GM10266 (cell line): ENCODE data around the gene GIT1.
A peak's percentile ranks its signal among the peaks of the same experiment; 100 is the strongest.

Experiments
- DNase-seq: peaks from one replicate; pipeline ENCODE4 v3.0.0; 2012; ENCODE audit errors: extremely low spot score
- TF ChIP-seq, protein P1 (sequence below): IDR thresholded peaks from 2 replicates; pipeline ENCODE4 v1.5.1; 2012; ENCODE audit warnings: mild to moderate bottlenecking, low read depth; ENCODE audit not compliant: control insufficient read depth, insufficient read depth; ENCODE audit errors: missing control alignments

Gene GIT1

DNA sequence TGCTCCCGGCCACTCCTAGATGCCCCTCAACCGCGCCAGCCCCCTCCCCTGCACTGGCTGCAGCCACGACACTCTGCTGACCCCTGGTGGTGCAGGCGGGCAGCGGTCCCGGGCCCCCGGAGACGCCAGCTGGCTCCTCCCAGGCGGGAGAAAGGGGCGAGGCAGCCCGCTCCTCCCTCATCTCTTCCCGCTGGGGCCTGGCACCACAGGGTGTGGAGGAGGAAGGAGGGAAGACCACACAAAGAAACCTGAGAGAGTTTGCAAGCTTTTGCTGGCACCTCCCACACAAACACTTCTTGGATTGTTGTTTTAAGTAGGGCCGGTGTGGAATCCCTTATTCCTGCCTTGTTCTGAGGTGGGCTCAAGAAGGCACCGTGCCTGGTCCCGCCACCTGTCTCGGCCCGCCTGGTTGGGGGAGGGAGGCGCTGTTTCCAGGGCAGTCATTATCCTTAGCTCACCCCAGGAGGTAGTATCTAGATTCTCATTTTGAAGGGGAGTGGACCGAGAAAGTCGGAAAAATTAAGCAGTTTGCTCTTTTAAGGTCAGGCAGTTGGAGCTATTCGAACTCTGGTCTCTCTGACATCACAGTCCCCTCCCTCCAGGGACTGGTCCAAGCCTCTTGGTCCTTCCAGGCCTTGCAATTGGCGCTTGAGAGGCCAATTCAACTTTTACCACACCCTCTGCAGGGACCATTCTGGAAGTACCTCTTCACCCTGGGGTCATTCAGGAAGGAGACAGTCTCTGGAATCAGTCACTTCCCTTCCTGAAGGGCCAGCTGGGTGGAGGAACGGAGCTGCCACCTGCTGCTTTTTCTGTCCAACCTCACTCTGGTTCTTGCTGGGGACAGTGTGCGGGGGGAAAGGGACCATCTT, 2.5 kb upstream of the GIT1 start:
- DNase-seq: peak; percentile 94

DNA sequence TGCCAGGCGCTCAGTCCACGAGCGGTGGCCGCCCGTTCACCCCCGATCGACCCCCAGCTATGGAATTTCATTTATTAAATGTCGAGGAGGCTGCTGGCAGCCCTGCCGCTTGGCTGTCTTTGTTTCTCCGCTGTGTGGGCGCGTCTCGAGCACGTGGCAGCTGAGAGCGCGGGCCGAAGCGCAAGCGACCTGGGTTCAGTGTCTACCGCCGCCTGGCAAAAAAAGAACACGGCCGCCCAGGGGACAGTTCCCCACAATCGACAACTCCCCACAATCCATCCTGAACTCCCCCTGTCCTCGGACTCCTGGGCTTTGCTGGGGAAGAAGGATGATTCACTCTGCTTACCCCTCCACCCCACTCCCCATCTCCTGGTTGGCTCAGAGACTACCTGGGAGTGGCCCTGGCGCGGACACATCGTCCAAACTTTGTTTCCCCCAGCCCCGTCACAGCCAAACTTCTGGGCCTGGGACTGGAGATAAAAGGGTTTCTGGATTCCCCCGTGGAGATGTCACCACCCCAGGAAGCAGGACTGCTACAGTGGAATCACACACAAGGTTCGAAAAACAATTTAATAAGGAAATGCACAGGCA, 1.8 kb upstream of the GIT1 start:
- TF ChIP-seq, protein P1, sequence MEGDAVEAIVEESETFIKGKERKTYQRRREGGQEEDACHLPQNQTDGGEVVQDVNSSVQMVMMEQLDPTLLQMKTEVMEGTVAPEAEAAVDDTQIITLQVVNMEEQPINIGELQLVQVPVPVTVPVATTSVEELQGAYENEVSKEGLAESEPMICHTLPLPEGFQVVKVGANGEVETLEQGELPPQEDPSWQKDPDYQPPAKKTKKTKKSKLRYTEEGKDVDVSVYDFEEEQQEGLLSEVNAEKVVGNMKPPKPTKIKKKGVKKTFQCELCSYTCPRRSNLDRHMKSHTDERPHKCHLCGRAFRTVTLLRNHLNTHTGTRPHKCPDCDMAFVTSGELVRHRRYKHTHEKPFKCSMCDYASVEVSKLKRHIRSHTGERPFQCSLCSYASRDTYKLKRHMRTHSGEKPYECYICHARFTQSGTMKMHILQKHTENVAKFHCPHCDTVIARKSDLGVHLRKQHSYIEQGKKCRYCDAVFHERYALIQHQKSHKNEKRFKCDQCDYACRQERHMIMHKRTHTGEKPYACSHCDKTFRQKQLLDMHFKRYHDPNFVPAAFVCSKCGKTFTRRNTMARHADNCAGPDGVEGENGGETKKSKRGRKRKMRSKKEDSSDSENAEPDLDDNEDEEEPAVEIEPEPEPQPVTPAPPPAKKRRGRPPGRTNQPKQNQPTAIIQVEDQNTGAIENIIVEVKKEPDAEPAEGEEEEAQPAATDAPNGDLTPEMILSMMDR: no peak
- DNase-seq: peak; percentile 64

More for the DNA sequence above, 2.5 kb upstream of the GIT1 start:
- TF ChIP-seq, protein P1: peak; percentile 98

DNA sequence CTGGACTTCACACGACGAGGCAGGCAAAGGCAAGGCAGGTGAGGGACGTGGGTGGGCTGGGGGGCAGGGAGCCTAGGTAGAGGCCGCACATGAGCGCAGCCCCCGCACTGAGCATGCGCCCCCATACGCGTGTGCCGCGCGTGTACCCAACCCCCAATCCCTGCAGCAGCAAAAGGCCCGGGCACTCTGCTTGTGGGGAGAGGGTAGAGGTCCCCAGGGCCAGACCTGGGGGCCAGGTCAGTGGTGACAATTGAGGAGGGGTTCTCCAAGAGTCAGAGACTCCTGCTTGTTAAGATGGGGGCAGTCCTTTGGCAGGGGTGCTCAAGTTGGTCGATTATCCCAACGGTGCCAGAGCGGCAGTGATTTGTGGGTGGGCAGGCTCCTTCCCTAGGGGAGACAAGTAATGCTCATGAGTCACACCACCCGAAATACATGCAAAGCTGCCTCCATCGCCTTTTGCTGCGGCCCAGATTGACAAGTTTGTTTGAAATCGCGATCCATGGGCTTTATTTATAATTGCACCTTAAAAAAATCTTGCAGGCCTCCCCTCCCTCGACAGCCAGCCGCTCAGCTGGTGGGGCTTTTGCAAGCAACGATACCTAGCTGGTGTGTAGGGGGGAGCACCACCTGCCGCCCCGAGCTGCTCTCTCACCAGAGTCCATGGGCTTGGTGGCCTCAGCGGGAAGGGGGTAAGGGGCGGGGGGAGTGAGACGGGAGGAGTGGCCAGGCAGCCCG, 1.1 kb upstream of the GIT1 start:
- TF ChIP-seq, protein P1: no peak
- peak; percentile 69 for DNase-seq

DNA sequence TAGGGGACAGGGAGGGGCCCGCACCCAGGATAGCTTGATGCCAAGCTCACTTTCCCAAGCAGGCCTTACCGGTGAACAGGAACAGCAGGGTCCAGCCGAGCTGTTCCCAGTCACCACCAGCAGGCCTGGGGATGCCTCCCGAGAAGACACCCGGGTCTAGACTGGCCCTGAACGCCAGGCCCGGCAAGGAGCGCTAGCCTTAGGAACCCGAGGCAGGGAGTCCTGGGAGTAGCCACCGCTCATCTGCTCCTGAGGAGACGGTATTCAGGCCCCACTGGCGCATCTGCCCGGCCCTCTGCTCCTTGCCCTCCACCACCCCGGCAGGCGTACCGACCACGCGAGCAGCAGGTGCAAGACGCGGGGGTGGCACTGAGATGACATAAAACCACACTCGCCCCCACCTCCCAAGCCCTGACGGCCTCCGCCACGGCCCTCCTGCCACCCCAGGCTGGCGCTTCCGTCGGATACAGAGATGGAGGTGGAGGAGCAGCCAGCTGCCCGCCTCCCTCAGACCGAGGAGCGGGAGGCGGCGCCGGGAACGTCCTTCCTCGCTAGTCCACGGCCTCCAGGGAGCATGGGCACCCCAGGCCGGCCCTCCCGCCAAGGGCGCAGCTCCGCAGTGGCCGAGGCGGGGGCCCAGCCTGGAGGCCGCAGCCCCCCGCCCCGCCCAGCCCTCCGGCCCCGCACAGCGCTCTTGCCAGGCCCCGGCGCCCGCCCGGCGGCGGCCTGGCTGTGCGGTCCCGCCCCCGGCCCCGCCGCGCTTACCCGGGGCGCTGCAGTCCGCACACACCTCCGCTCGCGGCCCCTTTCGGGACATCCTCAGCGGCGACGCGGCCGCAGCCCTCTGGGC, 661 bp downstream of the GIT1 start:
- TF ChIP-seq, protein P1: no peak
- DNase-seq: peak; percentile 49

DNA sequence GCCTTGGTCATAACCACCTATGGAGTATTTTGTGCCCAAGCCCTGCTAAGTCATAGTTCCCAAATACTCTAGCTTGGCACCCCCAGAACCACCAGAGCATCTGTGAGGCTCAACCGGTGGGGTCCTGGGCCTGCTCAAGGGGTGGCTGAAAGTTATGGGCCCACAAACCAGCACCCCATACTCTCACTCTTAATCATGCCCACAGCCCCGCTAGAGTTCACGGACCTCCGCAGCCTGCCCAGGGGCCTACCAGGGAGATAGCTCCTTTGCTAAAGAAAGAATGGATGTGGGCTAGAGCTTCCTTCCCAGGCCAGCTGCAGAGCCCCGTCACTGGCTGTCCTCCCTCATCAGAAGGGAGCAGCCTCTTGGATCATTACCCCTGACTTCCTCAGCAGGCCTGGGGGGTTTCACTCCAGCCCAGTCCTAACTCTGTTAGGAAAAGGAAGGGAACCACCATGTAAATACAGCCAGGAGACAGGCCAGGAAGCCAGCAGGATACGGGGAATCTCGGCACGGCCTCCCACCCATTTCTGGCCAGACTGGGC, 1.4 kb downstream of the GIT1 start:
- DNase-seq: no peak

DNA sequence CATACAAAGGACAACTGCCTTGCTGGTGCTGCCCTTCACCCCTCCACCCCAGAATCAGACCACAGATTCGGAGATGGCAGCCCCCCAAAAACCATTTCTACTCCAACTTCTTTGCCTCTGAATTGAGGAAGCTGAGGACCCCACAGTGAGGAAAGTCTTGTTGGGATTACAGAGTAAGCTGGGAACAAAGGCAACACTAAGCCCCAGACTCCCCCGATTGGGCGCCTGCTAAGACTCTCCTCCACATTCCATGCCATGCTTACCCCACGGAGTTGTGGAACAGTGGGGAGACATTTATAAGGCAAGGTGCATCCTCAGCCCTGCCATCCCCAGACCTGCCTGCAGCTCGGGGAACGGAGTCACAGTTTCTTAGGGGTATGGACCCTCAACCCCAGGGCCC, 1.9 kb downstream of the GIT1 start:
- TF ChIP-seq, protein P1: no peak
- no peak for DNase-seq

More for the DNA sequence above, 1.4 kb downstream of the GIT1 start:
- TF ChIP-seq, protein P1: no peak
